Measurements from ENCODE around the gene PLK4. TPM values are rescaled to one million over a fixed set of nuclear protein-coding genes. Genes with fewer than 3 reads are reported as not detected.

Gene PLK4
- total RNA-seq, 6 donors from 2014 or later: 1.3 to 5.2 (median 2.0) TPM

- TF ChIP-seq EP300 (IDR thresholded peaks at IDR 0.05) (no peak), POLR2A (IDR thresholded peaks at IDR 0.05) (no peak), POLR2AphosphoS5 (IDR thresholded peaks at IDR 0.05) (no peak), CTCF (IDR thresholded peaks at IDR 0.05) (no peak)
- DNase-seq: no peak
- Histone ChIP-seq H3K36me3 (no peaks in the 10 kb centered on the region), H3K27ac (no peak overlapping the region), H3K4me3 (no peak overlapping the region), H3K4me1 (no peaks in the 10 kb centered on the region), H3K9me3 (peaks cover 13 to 27% (median 18%) of the 10 kb centered on the region in 4 donors), H3K27me3 (no peaks in the 10 kb centered on the region)
- no peak for ATAC-seq (ENCODE audit: low FRiP score in 2 of 2)
Observed at GRCh38 chr4:127846061-127846460, 34.6 kb upstream of the PLK4 start.

GRCh38 chr4:127846765-127847164 lies 33.9 kb upstream of the PLK4 start:
- Histone ChIP-seq H3K36me3 (no peaks in the 10 kb centered on the region), H3K4me3 (no peak overlapping the region), H3K9me3 (peaks cover 13 to 33% (median 19%) of the 10 kb centered on the region in 4 donors), H3K27ac (no peak overlapping the region), H3K4me1 (no peaks in the 10 kb centered on the region), H3K27me3 (no peaks in the 10 kb centered on the region)
- ATAC-seq (ENCODE audit: low FRiP score in 2 of 2) (no peak), DNase-seq (no peak)
- 88 to 94% methylated on average over 1 of the region's 1 CpG for WGBS, 2 donors
- TF ChIP-seq EP300 (IDR thresholded peaks at IDR 0.05): no peak
- no peak for TF ChIP-seq POLR2A (IDR thresholded peaks at IDR 0.05)
- TF ChIP-seq CTCF (IDR thresholded peaks at IDR 0.05): no peak
- TF ChIP-seq POLR2AphosphoS5 (IDR thresholded peaks at IDR 0.05): no peak

GRCh38 chr4:127849505-127850234 lies 31.0 kb upstream of the PLK4 start:
- DNase-seq (no peak), ATAC-seq (ENCODE audit: low FRiP score in 2 of 2) (no peak)
- H3K27me3 ChIP-seq: no peaks in the 10 kb centered on the region
- no peaks in the 10 kb centered on the region for H3K36me3 ChIP-seq
- 79 to 92% methylated on average over 1 of the region's 1 CpG for WGBS, 2 donors
- TF ChIP-seq POLR2A (IDR thresholded peaks at IDR 0.05): no peak
- no peak for TF ChIP-seq CTCF (IDR thresholded peaks at IDR 0.05)
- TF ChIP-seq POLR2AphosphoS5 (IDR thresholded peaks at IDR 0.05): no peak
- no peak for TF ChIP-seq EP300 (IDR thresholded peaks at IDR 0.05)
- H3K4me3 ChIP-seq: no peak overlapping the region
- H3K4me1 ChIP-seq: no peaks in the 10 kb centered on the region
- H3K9me3 ChIP-seq: peaks cover 13 to 33% (median 22%) of the 10 kb centered on the region in 4 donors
- no peak overlapping the region for H3K27ac ChIP-seq

GRCh38 chr4:127852661-127853060 lies 28.0 kb upstream of the PLK4 start:
- Histone ChIP-seq H3K27ac (no peak overlapping the region), H3K27me3 (no peaks in the 10 kb centered on the region), H3K36me3 (no peaks in the 10 kb centered on the region), H3K4me3 (no peak overlapping the region), H3K4me1 (peaks cover 0 to 11% (median 5%) of the 10 kb centered on the region in 4 donors), H3K9me3 (peaks cover 4 to 31% (median 20%) of the 10 kb centered on the region in 4 donors)
- no peak for TF ChIP-seq POLR2A (IDR thresholded peaks at IDR 0.05)
- TF ChIP-seq EP300 (IDR thresholded peaks at IDR 0.05): no peak
- TF ChIP-seq CTCF (IDR thresholded peaks at IDR 0.05): no peak
- no peak for TF ChIP-seq POLR2AphosphoS5 (IDR thresholded peaks at IDR 0.05)
- WGBS, 2 donors: 54 to 60% methylated on average over 1 of the region's 1 CpG
- ATAC-seq (ENCODE audit: low FRiP score in 2 of 2) (no peak), DNase-seq (no peak)
